Osteocyte (in vitro differentiated cells): ENCODE data around the gene OXCT2. TPM values are rescaled to one million over a fixed set of nuclear protein-coding genes. Genes with fewer than 3 reads are reported as not detected.
"Not testable (repeated sequence)": the region's sequence is repeated elsewhere in the genome, so short reads cannot be mapped to it uniquely, and the experiment has no call there.

ENCODE experiments used
- DNase-seq: peaks from one replicate; pipeline ENCODE4 v3.0.0; 2021; ENCODE audit warnings: mixed read lengths; ENCODE audit not compliant: unreplicated experiment; ENCODE audit errors: extremely low spot score
- H3K27ac Mint-ChIP-seq: one replicate; pipeline ENCODE4 v1.8.0; 2021; ENCODE audit warnings: mild to moderate bottlenecking, mixed read lengths; ENCODE audit not compliant: unreplicated experiment
- H3K27me3 Mint-ChIP-seq: one replicate; pipeline ENCODE4 v1.8.0; 2021; ENCODE audit warnings: mixed read lengths; ENCODE audit not compliant: unreplicated experiment
- H3K36me3 Mint-ChIP-seq: one replicate; pipeline ENCODE4 v1.8.0; 2021; ENCODE audit warnings: mixed read lengths; ENCODE audit not compliant: unreplicated experiment
- H3K4me1 Mint-ChIP-seq: one replicate; pipeline ENCODE4 v1.8.0; 2021; ENCODE audit warnings: mixed read lengths; ENCODE audit not compliant: unreplicated experiment
- H3K4me3 Mint-ChIP-seq: one replicate; pipeline ENCODE4 v1.8.0; 2021; ENCODE audit warnings: mild to moderate bottlenecking, moderate library complexity, mixed read lengths; ENCODE audit not compliant: unreplicated experiment
- H3K9me3 Mint-ChIP-seq: one replicate; pipeline ENCODE4 v1.8.0; 2021; ENCODE audit warnings: mixed read lengths; ENCODE audit not compliant: unreplicated experiment
- total RNA-seq: library from RNA; stranded (reverse); gene quantifications from 2 replicates; pipeline ENCODE4 v1.2.1, GENCODE V29; 2021
- TF ChIP-seq, protein P1 (sequence below): fragments of 200-600 bp; sonication (generic); IDR thresholded peaks from 2 replicates; pipeline ENCODE4 v1.5.0; 2021; ENCODE audit warnings: antibody characterized with exemption, mild to moderate bottlenecking, moderate library complexity

OXCT2 gene
- total RNA-seq, 1 donor from 2014 or later: not detected

DNA sequence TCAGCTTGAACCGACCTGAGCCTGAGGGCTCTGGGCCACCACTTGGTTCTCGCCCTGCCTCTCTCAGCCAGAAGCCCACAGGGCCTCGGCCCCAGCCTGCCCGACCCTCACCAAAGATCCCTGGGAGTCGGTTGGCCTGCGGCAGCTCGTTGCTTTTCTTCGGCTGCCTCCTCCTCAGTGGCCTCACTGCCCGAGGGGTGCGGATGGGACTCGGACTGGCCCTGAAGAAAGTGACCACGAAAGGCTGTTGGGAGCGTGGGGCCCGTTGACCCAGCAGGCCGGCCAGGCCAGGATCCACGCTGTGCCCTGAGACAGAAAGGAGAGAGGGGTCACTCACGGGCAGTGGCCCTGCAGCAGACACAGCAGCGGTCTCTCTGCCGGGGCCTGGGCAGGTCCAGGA lies 6.6 kb downstream of the OXCT2 start:
- not testable (repeated sequence) for H3K27me3 Mint-ChIP-seq, H3K4me3 Mint-ChIP-seq, DNase-seq, H3K4me1 Mint-ChIP-seq, H3K36me3 Mint-ChIP-seq, H3K9me3 Mint-ChIP-seq, H3K27ac Mint-ChIP-seq

DNA sequence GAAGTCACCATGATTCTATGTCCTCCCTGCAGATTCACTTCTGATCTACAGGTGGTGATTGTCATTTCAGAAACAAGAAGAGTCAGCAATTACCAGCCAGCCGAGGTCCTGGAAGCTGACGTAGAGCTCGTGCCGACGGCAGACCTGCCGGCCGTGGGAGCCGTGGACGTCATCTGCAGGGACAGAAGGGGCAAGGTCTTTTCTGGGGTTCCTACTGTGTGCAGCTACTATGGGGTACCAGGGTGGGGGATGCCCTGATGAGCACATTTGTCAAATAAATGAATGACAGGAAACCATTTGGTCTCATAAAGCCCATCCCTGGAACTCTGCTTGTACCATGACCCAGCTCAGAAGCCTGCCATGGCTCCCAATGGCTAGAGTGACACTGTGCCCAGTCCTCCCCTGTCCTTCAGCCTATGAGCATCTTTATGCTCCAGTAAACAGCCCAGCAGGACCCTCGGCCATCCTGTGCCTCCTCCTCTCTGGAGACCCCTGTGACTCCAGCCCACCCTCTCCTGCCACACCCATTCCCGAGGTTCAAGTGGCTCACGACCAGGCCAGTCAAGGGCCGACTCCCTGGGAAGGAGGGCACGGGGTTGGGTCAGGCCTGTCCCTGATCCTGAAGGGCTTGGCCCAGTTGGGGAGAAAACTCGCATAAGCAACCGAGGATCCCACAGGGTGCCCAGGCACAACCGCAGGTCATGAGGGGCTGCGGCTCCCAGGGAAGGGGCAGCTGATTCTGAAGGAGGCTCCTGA lies 7.4 kb downstream of the OXCT2 start:
- H3K4me3 Mint-ChIP-seq, DNase-seq, H3K27me3 Mint-ChIP-seq, H3K4me1 Mint-ChIP-seq, H3K27ac Mint-ChIP-seq, H3K36me3 Mint-ChIP-seq, H3K9me3 Mint-ChIP-seq: not testable (repeated sequence)

DNA sequence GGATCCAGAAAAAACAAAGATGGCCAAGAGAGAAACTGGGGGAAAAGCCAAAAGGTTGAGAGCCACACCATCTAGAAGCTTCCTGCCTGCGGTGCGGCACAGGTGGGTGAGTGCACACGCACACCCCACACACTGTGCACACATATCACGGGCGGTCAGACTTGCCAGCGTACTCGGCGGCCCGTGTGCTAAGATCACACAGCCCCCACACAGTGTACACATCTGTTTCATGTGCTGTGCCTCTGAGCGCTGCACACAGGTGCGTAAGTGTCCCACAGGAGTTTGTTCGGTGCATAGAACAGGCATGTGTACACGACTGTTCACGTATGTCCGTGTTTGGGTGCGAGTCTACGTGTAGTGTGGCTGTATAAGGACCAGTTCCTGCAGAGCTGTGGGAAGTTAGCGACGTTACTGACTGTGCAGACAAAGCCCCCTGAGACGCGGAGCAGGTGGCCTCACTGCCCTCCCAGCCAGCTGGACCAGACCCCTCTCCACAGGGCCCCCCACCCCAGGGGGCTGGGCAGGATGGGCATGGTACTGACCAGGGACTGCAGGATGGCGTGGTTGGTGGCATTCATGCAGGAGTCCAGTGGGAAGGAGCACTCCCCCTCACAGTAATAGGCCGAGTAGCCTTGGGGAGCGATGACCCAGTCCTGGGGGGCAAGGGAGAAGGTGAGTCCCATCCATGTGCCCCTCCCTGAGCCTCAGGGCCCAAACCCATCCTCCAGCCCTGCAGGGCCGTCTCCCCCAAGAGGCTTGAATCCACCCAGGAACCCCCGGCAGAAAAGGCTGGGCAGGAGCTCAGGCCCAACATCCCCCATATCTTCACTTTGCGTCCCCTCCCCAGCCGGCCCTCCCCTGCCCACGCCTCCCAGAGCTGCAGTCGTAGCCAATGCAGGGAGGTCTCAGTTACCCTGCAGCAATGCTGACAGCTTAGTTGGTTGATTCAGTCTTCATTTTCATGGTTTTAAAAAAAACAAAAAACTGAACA lies 8.3 kb downstream of the OXCT2 start:
- Mint-ChIP-seq H3K36me3 (peaks cover 4% of the 10 kb centered on the region), H3K4me1 (no peaks in the 10 kb centered on the region), H3K27me3 (no peaks in the 10 kb centered on the region), H3K9me3 (no peaks in the 10 kb centered on the region), H3K4me3 (no peak overlapping the region), H3K27ac (no peak overlapping the region)
- TF ChIP-seq, protein P1, sequence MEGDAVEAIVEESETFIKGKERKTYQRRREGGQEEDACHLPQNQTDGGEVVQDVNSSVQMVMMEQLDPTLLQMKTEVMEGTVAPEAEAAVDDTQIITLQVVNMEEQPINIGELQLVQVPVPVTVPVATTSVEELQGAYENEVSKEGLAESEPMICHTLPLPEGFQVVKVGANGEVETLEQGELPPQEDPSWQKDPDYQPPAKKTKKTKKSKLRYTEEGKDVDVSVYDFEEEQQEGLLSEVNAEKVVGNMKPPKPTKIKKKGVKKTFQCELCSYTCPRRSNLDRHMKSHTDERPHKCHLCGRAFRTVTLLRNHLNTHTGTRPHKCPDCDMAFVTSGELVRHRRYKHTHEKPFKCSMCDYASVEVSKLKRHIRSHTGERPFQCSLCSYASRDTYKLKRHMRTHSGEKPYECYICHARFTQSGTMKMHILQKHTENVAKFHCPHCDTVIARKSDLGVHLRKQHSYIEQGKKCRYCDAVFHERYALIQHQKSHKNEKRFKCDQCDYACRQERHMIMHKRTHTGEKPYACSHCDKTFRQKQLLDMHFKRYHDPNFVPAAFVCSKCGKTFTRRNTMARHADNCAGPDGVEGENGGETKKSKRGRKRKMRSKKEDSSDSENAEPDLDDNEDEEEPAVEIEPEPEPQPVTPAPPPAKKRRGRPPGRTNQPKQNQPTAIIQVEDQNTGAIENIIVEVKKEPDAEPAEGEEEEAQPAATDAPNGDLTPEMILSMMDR: no peak
- DNase-seq: no peak

DNA sequence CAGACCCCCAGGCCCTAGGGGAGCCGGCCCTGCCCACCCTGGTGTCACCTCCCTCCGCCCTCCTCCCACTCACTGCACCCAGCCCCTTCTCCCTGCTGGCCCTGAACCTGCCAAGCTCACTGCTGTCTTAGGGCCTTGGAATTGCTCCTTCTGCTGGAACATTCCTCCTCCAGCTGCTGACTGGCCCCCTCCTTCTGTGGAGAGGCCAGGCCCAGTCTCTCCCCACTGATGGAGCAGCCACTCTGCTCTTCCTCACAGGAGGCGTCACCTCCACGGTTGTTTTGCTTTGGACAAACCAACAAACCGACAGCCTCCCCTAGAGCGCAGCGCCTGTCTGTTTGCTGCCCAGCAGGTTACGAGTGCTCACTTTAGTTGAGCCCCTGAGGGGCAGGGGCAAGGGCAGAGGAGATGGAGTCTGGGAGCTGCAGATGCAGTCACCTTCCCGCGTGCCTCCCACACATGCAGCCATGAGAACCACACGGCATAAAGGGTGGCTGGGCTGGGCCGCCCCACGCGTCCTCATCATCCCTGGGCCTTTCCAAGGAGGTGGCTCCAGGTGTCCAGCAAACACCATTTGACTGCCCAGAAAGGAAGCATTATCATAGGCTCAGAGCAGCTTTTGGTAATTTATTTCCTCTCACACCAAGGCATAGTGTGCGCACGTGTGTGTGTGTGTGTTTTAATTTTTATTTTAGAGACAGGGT lies 9.4 kb downstream of the OXCT2 start:
- Mint-ChIP-seq H3K9me3 (no peaks in the 10 kb centered on the region), H3K27ac (no peak overlapping the region), H3K4me3 (no peak overlapping the region), H3K27me3 (no peaks in the 10 kb centered on the region), H3K4me1 (no peaks in the 10 kb centered on the region), H3K36me3 (peaks cover 10% of the 10 kb centered on the region)
- TF ChIP-seq, protein P1: no peak
- no peak for DNase-seq

DNA sequence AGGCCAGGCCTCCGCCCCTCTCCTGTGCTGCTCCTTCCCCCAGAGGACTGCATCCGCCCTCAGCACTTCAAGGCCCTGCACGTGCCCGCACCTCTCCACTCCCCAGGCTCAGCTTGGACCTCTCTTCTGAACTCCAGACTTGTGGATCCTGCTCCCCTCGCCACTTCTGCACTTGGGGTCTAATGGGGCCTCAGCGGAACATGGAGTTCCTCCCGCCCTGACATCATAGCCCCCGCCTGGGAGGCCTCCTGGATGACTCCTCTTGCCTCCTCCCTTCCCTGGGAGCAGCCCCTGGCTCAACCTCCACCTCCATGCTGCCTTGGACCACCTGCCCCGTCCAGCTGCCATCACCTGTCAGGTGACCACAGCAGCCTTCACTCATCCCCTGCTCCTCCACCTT lies 10.1 kb downstream of the OXCT2 start:
- no peaks in the 10 kb centered on the region for H3K9me3 Mint-ChIP-seq
- peaks cover 15% of the 10 kb centered on the region for H3K36me3 Mint-ChIP-seq
- H3K27me3 Mint-ChIP-seq: no peaks in the 10 kb centered on the region
- no peaks in the 10 kb centered on the region for H3K4me1 Mint-ChIP-seq
- no peak overlapping the region for H3K4me3 Mint-ChIP-seq
- H3K27ac Mint-ChIP-seq: no peak overlapping the region
- TF ChIP-seq, protein P1: no peak
- DNase-seq: no peak
